Esophagus squamous epithelium (tissue), 5 donors: Measurements from ENCODE around the gene SEMA6A. TPM values are rescaled to one million over a fixed set of nuclear protein-coding genes. Genes with fewer than 3 reads are reported as not detected.

ENCODE experiments used
- DNase-seq: peaks from one replicate; lab custom pipeline; 2025; lab: John Stamatoyannopoulos, UW
- H3K27ac ChIP-seq, 4 donors: fragments of 200-600 bp; sonication (generic); one replicate each; pipeline ENCODE4 v1.5.1; 2016 to 2019; ENCODE audit warnings: mild to moderate bottlenecking in 1 of 4
- H3K27me3 ChIP-seq, 4 donors: fragments of 200-600 bp; sonication (generic); 1 replicate in 3 of 4; 2 replicates in 1 of 4; pipeline versions ENCODE4 v1.5.1 to v1.6.0; 2017 to 2021; ENCODE audit warnings: antibody characterized with exemption in 1 of 4
- H3K36me3 ChIP-seq, 3 donors: fragments of 200-600 bp; sonication (generic); one replicate each; pipeline ENCODE4 v1.5.1; 2016 to 2019
- H3K4me1 ChIP-seq, 3 donors: fragments of 200-600 bp; sonication (generic); one replicate each; pipeline ENCODE4 v1.5.1; 2017 to 2019
- H3K4me3 ChIP-seq, 4 donors: fragments of 200-600 bp; sonication (generic); 1 replicate in 3 of 4; 2 replicates in 1 of 4; pipeline ENCODE4 v1.5.1; 2016 to 2019; ENCODE audit warnings: mild to moderate bottlenecking in 2 of 4, moderate library complexity in 1 of 4
- H3K9me3 ChIP-seq, 3 donors: fragments of 200-600 bp; sonication (generic); one replicate each; pipeline ENCODE4 v1.5.1; 2016 to 2019
- POLR2A ChIP-seq, 4 donors: fragments of 450-650 bp; IDR thresholded peaks; one replicate each; pipeline ENCODE4 v1.6.1; 2017; ENCODE audit warnings: antibody characterized with exemption in 4 of 4, mild to moderate bottlenecking in 4 of 4, moderate library complexity in 3 of 4
- WGBS, 2 donors: methylation state at CpG; one replicate each; pipeline ENCODE4 v1.1.5; 2018; 5-methylcytosine and 5-hydroxymethylcytosine counted together
- intact Hi-C: fragments of 100-400 bp; cut with DNase I; formaldehyde crosslinking; loops from one replicate; pipeline ENCODE4 v1.15.0; 2022
- total RNA-seq, 4 donors: library from RNA; depleted of rRNA; stranded (reverse); fragments of >200 nt; gene quantifications; one replicate each; pipeline ENCODE4 v1.1.0, GENCODE V29; 2016
- TF ChIP-seq, protein P1 (sequence below), 6 experiments: fragments of 450-650 bp in 4 of 6; fragments of 200-600 bp in 2 of 6; sonication (generic) in 2 of 6; IDR thresholded peaks; one replicate each; pipeline ENCODE4 v1.5.1; 2016 to 2019; ENCODE audit warnings: antibody characterized with exemption in 6 of 6, mild to moderate bottlenecking in 4 of 6, moderate library complexity in 4 of 6
- donor health status: DM: yes; HTN: yes; CAD: no.

SEMA6A gene
- total RNA-seq, 4 donors from 2014 or later, result 3.0 to 28.6 (median 4.3) TPM

DNA sequence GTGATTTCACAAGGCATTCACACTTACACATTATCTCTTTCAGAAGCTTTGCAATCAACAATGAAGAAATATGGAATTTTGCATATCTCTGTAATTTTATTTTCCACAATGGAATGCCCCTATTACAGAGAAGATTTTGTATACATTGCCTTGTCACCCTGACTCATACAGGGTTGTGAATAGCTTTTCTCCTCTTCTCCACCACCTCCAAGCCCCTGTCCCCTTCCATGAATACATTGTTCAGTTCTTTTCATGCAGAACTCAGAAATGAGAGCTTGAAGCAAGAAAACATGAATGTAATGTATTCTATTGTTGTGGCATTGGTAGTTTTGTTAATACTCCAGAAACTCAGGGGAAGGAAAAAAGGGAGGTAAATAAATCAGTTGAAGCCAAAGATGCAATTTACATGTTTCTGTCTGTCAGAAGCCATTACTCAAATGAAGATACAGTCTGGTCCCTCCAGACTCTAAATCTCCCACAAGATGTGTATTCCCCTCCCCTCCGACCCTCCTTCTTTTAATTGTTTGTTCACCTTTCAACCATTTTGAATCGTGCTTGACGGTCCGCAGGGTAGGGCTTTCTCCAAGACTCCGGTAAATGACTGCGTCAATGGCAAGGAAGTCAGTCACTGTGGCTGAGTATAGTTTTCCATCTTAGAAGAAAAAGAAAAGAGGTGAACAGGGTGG is 86.1 kb downstream of the SEMA6A start:
- Histone ChIP-seq H3K9me3 (no peaks in the 10 kb centered on the region), H3K4me3 (no peak overlapping the region), H3K36me3 (peaks cover 0 to 84% (median 0%) of the 10 kb centered on the region in 3 donors), H3K27me3 (no peaks in the 10 kb centered on the region), H3K27ac (no peak overlapping the region), H3K4me1 (no peaks in the 10 kb centered on the region)
- intact Hi-C loops, result no loop called here
- no peak for DNase-seq
- TF ChIP-seq, protein P1, sequence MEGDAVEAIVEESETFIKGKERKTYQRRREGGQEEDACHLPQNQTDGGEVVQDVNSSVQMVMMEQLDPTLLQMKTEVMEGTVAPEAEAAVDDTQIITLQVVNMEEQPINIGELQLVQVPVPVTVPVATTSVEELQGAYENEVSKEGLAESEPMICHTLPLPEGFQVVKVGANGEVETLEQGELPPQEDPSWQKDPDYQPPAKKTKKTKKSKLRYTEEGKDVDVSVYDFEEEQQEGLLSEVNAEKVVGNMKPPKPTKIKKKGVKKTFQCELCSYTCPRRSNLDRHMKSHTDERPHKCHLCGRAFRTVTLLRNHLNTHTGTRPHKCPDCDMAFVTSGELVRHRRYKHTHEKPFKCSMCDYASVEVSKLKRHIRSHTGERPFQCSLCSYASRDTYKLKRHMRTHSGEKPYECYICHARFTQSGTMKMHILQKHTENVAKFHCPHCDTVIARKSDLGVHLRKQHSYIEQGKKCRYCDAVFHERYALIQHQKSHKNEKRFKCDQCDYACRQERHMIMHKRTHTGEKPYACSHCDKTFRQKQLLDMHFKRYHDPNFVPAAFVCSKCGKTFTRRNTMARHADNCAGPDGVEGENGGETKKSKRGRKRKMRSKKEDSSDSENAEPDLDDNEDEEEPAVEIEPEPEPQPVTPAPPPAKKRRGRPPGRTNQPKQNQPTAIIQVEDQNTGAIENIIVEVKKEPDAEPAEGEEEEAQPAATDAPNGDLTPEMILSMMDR (IDR thresholded peaks at IDR 0.05), result no peak
- TF ChIP-seq POLR2A (IDR thresholded peaks at IDR 0.05), result no peak
- WGBS, 2 donors, result 78 to 95% methylated on average over 2 to 6 of the region's 6 CpGs

DNA sequence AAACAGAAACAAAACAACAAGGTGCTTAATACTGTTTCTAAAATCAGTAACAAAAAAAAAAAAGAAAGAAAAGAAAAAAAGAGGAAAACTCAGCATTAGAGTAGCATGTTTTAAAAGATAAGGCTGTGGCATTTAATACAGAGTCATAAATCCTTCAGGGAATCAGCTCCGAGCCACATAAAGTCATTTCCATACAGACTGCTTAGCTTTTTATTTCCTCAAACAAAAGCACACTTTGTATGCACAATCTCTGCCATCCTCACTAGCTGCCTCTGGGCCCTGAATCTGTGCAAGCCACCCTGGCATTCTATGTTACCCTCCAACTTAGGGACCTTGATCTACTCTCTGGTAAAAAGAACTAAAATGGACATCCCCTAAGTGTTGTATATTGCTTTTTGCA is 87.6 kb downstream of the SEMA6A start:
- WGBS, 2 donors, result 81 to 82% methylated on average over 1 of the region's 1 CpG
- no peaks in the 10 kb centered on the region for H3K27me3 ChIP-seq
- TF ChIP-seq POLR2A (IDR thresholded peaks at IDR 0.05), result no peak
- TF ChIP-seq, protein P1 (IDR thresholded peaks at IDR 0.05), result no peak
- H3K9me3 ChIP-seq, result no peaks in the 10 kb centered on the region
- H3K27ac ChIP-seq, result no peak overlapping the region
- H3K4me3 ChIP-seq, result no peak overlapping the region
- peaks cover 0 to 91% (median 0%) of the 10 kb centered on the region in 3 donors for H3K36me3 ChIP-seq
- DNase-seq, result no peak
- intact Hi-C loops, result no loop called here
- no peaks in the 10 kb centered on the region for H3K4me1 ChIP-seq

- TF ChIP-seq, protein P1 (IDR thresholded peaks at IDR 0.05), result no peak
- TF ChIP-seq POLR2A (IDR thresholded peaks at IDR 0.05), result no peak
- intact Hi-C loops, result no loop called here
- H3K4me1 ChIP-seq, result no peaks in the 10 kb centered on the region
- no peaks in the 10 kb centered on the region for H3K9me3 ChIP-seq
- no peaks in the 10 kb centered on the region for H3K27me3 ChIP-seq
- WGBS, 2 donors, result 62 to 68% methylated on average over 8 of the region's 8 CpGs
- no peak for DNase-seq
- H3K4me3 ChIP-seq, result no peak overlapping the region
- peaks cover 0 to 91% (median 0%) of the 10 kb centered on the region in 3 donors for H3K36me3 ChIP-seq
- no peak overlapping the region for H3K27ac ChIP-seq
Measured at GRCh38 chr5:116486588-116486987, 88.0 kb downstream of the SEMA6A start.

DNA sequence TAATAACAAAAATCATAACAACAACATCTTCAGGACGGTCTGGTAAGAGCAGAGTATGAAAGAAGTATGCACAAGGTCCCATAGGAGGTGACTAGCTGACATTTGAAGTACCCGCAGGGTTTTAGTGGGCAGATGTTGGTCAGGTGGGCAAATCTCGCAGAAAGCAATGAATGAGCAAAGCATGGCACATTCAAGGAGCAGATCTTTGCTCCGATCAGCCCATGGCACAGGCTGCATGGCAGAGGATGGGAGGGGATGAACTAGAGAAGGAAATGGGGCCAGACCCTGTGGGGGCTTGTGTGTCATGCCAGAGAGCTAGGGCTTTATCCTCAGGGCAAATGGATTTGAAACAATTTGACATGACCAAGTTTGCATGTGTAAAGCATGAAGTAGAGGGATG is 90.0 kb downstream of the SEMA6A start:
- Histone ChIP-seq H3K27me3 (no peaks in the 10 kb centered on the region), H3K4me1 (no peaks in the 10 kb centered on the region), H3K4me3 (no peak overlapping the region), H3K27ac (no peak overlapping the region), H3K9me3 (no peaks in the 10 kb centered on the region), H3K36me3 (peaks cover 0 to 92% (median 0%) of the 10 kb centered on the region in 3 donors)
- 92 to 96% methylated on average over 3 to 4 of the region's 4 CpGs for WGBS, 2 donors
- intact Hi-C loops, result no loop called here
- no peak for TF ChIP-seq POLR2A (IDR thresholded peaks at IDR 0.05)
- TF ChIP-seq, protein P1 (IDR thresholded peaks at IDR 0.05), result no peak
- no peak for DNase-seq

GRCh38 chr5:116482394-116482793 is 92.2 kb downstream of the SEMA6A start:
- no peaks in the 10 kb centered on the region for H3K4me1 ChIP-seq
- H3K9me3 ChIP-seq, result peaks cover 0 to 5% (median 2%) of the 10 kb centered on the region in 3 donors
- intact Hi-C loops, result no loop called here
- no peak overlapping the region for H3K4me3 ChIP-seq
- H3K27ac ChIP-seq, result no peak overlapping the region
- H3K36me3 ChIP-seq, result peaks cover 0 to 92% (median 0%) of the 10 kb centered on the region in 3 donors
- no peak for DNase-seq
- TF ChIP-seq, protein P1 (IDR thresholded peaks at IDR 0.05), result no peak
- no peak for TF ChIP-seq POLR2A (IDR thresholded peaks at IDR 0.05)
- no peaks in the 10 kb centered on the region for H3K27me3 ChIP-seq
- 38 to 64% methylated on average over 1 of the region's 1 CpG for WGBS, 2 donors
